Epithelial cell of prostate (primary cell): ENCODE results near the gene SSTR3.
"Not testable (repeated sequence)": the region's sequence is repeated elsewhere in the genome, so short reads cannot be mapped to it uniquely, and the experiment has no call there.

Source experiments
- DNase-seq: peaks from one replicate; pipeline ENCODE4 v3.0.0-alpha.2; 2011; ENCODE audit warnings: low read depth, low spot score
- H3K27ac ChIP-seq: fragments of 450-650 bp; 2 replicates; pipeline ENCODE4 v1.5.1; 2017; ENCODE audit warnings: mild to moderate bottlenecking

SSTR3 gene

DNA sequence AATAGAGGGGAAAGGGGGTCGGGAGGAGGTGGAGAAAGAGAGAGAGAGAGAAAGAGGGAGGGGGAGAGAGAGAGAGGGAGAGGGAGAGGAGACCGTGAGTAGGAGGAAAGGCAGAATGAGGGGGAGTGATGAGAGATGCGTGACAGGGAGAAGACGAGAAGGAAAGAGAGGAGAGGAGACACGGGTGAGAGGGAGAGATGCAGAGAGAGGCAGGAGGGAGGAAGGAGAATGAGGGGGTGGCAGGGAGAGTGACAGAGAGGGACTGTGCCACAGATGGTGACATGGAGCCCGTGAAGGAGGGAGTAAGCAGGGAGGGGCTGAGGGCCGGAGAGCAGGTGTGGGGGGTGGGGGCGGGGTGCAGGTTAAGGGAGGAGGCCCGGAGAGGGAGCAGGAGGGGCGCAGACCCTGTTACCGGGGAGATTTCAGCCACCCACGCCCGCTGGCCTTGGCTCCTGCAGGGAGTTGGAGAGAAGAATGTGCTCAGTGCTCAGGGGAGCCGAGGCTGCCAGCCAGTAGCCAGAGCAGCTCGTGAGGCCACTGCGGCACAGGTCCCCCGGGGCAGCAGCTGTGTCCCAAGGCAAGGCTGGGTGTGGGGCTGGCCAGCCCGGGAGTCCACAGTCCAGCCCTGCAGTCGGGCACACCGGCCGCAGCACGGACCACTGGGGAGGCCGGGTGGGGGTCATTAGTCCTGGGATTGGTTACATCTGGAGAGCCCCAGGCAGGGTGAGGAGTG lies at the start of gene SSTR3:
Gene SSTR3 (minus strand): TSS at position 304 of the 733 bp plus-strand sequence. CDS start 4,674 bp downstream, outside the sequence.
- no peak for DNase-seq
- no peak within 1 kb of the TSS for H3K27ac ChIP-seq

GRCh38 chr22:37260901-37261336 lies 48.6 kb upstream of the SSTR3 start:
- H3K27ac ChIP-seq: no peak overlapping the region
- DNase-seq: no peak

DNA sequence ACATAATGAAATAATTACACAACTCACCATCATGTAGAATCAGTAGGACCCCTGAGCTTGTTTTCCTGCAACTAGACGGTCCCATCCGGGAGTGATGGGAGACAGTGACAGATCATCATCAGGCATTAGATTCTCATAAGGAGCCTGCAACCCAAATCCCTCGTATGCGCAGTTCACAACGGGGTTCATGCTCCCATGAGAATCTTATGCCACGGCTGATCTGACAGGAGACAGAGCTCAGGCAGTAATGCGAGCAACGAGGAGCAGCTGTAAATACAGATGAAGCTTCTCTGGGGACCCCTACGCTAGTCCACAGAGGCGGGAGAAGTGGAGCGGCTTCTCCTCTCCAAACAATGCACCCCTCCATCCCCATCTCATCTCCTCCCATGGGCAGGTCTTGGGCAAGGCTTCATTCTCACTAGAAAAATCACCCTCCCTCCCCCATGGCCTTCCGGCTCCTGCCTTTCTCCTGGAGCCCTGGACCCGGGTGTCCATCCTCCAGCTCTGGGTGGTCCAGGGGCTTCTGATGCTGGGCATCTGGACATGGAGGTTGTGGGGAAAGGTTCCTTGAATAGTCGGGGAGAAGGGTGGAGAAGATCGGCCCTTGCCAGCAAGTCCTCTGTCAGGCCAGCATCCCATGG lies 48.0 kb upstream of the SSTR3 start:
- H3K27ac ChIP-seq: no peak overlapping the region
- DNase-seq: no peak

- DNase-seq: no peak
These were observed 47.3 kb upstream of the SSTR3 start for GRCh38 chr22:37259540-37260029.

DNA sequence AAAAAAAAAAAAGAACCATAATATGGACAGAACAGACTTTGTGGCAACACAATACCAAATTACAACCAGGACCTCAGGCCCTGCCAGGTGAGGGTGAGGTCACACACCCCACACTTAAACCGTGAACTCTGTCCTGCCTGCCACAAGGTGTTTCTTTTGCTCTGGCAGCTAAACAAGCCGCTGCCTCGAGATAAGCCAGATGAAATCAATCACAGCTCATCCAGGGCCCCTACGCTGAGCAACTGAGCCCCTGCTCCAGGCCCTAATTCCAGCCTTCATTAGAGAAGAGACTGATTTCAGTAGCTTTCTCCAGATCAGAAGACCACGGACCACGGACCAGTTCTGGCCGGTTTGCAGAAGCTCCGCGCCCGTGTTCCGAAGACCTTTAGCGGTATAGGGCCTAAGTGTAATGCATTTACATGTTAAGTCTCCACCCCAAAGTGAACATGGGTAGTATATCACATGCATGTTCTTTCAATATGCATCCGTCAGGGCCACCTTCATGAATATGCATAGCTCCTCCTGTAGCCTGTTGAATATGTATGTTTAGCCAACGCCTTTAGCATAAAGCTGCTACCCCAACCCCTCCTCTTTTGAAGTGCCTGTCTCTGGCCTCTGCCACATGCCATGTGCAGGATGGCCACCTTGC lies 46.6 kb upstream of the SSTR3 start:
- DNase-seq: no peak
- H3K27ac ChIP-seq: no peak overlapping the region

More at GRCh38 chr22:37259540-37260029, 47.3 kb upstream of the SSTR3 start:
- no peak overlapping the region for H3K27ac ChIP-seq

- no peak for DNase-seq
- H3K27ac ChIP-seq: no peak overlapping the region
These were observed 45.9 kb upstream of the SSTR3 start for GRCh38 chr22:37258005-37258752.

DNA sequence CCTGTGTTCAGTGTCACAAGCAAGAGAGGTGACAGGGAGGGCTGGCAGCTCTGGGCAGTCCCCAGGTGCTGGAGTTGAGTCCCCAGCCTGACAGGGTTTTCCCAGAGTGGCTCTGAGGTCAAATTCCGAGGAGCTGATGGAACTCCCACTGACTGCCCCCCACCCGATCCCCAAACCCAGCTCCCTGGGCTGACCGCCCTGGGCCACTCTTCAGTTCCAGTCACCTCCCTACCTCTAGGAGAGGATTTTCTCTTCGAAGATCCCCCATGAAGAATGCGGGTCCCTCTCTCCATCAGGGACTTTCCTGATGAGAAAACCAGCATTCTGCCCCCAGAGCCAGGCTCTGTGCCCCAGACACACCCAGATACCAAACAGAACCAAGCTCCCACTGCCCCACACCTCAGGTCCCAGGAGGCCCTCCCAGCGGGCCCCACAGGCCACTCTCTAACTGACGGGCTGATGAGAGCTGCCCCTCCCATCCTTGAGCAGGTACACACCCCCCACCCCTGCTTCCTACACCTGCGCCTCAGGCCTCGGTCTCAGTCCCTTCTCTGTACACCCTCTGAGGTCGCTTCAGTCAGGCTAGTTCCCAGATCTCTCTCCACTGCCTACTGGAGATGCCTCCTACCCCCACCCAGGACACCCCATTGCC lies 43.9 kb upstream of the SSTR3 start:
- no peak for DNase-seq
- H3K27ac ChIP-seq: no peak overlapping the region

DNA sequence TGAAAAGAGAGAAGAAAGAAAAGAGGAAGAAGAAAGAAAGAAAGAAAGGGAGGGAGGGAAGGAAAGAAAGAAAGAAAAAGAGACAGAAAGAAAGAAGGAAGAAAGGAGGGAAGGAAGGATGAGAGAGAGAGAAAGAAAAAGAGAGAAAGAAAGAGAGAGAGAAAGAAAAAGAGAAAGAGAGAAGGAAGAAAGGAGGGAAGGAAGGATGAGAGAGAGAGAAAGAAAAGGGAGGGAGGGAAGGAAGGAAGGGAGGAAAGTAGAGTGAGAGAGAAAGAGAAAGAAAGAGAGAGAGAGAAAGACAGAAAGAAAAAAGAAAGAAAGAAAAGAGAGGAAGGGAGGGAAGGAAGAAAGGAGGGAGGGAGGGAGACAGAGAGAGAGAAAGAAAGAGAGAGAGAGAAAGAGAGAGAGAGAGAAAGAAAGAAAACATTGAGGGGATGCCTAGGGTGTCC lies 43.3 kb upstream of the SSTR3 start:
- peak overlapping the region; percentile 97 for H3K27ac ChIP-seq

GRCh38 chr22:37254867-37255233 lies 42.6 kb upstream of the SSTR3 start:
- peak overlapping the region; percentile 97 for H3K27ac ChIP-seq
- DNase-seq: peak; percentile 70

More for the DNA sequence above, 43.3 kb upstream of the SSTR3 start:
- no peak for DNase-seq

DNA sequence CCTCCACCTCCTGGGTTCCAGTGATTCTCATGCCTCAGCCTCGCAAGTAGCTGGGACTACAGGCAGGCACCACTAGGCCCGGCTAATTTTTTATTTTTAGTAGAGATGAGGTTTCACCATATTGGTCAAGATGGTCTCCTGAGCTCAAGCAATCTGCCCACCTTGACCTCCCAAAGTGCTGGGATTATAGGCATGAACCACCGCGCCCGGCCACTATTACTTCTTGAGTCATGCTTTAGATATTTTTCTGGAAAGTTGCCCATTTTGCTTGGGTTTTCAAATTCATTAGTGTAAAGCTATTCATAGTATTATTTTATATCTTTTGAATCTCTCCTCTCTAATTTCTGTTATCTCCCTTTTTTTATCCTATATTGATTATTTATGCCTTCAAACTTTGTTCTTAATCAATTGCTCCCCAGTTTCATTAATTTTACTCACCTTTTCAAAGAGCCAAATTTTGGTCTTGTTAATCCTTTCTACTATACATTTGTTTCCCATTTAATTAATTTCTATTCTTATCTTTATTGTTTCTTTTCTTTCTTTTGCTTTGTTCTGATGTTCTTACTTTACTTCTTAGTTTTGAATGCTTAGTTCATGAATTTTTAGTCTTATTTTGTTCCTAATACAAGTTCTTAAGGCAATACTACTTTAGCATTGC lies 42.1 kb upstream of the SSTR3 start:
- DNase-seq: no peak
- peak overlapping the region; percentile 97 for H3K27ac ChIP-seq

DNA sequence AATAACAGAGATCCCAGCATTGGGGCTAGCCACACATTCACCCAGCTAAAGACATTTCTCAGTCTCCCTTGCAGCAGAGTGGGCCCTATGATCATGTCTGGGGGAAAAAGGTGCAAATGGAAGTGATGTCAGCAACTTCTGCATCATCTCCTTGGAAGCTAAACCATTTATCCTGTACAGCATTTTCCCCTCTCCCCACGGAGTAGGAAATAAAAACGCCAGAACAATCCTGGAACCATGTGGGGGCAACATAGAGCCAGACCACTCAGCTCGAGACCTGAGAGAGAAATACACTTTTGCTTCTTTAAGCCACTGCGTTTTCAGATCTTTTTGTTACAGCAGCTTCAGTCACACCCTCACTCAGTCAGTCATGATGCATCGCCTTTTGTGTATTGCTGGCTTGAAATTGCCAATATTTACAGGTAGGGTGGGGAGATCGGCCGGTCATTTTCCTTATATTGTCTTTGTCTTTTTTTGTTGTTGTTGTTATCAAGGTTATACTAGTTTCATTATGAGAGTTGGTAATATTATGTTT lies 40.9 kb upstream of the SSTR3 start:
- peak overlapping the region; percentile 97 for H3K27ac ChIP-seq
- DNase-seq: no peak

- not testable (repeated sequence) for DNase-seq, H3K27ac ChIP-seq
These were observed 39.6 kb upstream of the SSTR3 start for GRCh38 chr22:37251836-37252235.

DNA sequence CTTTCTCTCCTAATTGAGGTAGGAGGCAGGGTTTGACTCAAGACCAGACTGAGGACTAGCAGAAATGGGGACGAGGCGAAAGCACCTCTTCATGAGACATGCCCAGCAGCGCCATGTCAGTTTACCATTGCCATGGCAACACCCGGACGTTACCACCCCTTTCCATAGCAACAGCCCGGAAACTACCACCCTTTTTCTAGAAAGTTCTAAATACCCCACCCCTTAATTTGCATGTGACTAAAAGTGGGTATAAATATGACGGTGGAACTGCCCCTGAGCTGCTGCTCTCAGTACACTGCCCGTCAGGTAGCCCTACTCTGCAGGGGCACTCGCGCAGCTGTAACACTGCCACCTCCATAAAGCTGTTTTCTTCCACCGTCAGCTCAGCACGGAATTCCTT lies 37.7 kb upstream of the SSTR3 start:
- DNase-seq: no peak
- H3K27ac ChIP-seq: no peak overlapping the region

- peak overlapping the region; percentile 47 for H3K27ac ChIP-seq
- DNase-seq: no peak
These were observed 36.0 kb upstream of the SSTR3 start for GRCh38 chr22:37248251-37248650.

GRCh38 chr22:37245740-37246139 lies 33.5 kb upstream of the SSTR3 start:
- DNase-seq: no peak
- H3K27ac ChIP-seq: no peak overlapping the region

GRCh38 chr22:37244922-37245722 lies 32.8 kb upstream of the SSTR3 start:
- no peak for DNase-seq
- no peak overlapping the region for H3K27ac ChIP-seq

GRCh38 chr22:37244114-37244921 lies 32.0 kb upstream of the SSTR3 start, which contains the start of gene RAC2:
Gene RAC2, minus strand, starts transcription at chr22:37244269. Its CDS starts 121 bp downstream, at chr22:37244148.
- H3K27ac ChIP-seq: peak within 1 kb of the TSS; percentile 54
- DNase-seq: no peak
